Testis (tissue), 2 donors: ENCODE measurements around the gene CYP1A1.

Source experiments
- CTCF ChIP-seq, 3 experiments: fragments of 450-650 bp in 2 of 3; fragments of 200-600 bp in 1 of 3; sonication (generic) in 1 of 3; IDR thresholded peaks; one replicate each; pipeline ENCODE4 v1.5.1; 2016 to 2019; ENCODE audit warnings: antibody characterized with exemption in 3 of 3, mild to moderate bottlenecking in 2 of 3, moderate library complexity in 1 of 3
- POLR2A ChIP-seq: fragments of 450-650 bp; IDR thresholded peaks from one replicate; pipeline ENCODE4 v1.6.1; 2017; ENCODE audit warnings: antibody characterized with exemption, mild to moderate bottlenecking, moderate library complexity

GRCh38 chr15:74696808-74697207 is 28.5 kb downstream of the CYP1A1 start:
- TF ChIP-seq CTCF (IDR thresholded peaks at IDR 0.05) (no peak), POLR2A (no peak)
